SIG-M5 treated with dmso at 0.1 percent for 504 hours (cell line): Measurements from ENCODE around the gene TCEAL7.

Experiments
- DNase-seq: peaks from one replicate; lab custom pipeline; 2025; ENCODE audit not compliant: unreplicated experiment; lab: John Stamatoyannopoulos, UW

TCEAL7 gene

GRCh38 chrX:103363046-103363445, 33.0 kb downstream of the TCEAL7 start:
- no peak for DNase-seq

GRCh38 chrX:103367502-103367901, 37.5 kb downstream of the TCEAL7 start:
- no peak for DNase-seq

- no peak for DNase-seq
These were observed 39.4 kb downstream of the TCEAL7 start for GRCh38 chrX:103369479-103369878.

DNA sequence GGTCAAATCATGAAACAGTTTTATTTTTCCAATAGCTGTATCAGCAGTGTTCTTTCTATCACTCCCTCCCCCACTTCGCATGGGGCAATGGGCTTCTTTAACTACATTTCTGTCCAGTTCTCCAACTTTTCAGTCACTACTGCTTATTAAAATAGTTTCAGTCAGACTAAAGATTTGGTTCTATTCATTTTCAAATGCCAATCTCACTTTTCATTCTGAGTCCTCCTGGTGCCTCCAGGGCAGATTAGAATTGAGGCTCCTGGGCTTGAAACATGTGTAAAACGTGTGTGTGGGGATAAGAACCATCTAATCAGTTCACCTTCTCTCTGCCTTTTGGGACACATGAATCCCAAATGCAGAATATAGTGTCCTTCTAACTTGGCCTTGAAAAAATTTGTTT, 42.8 kb downstream of the TCEAL7 start:
- no peak for DNase-seq

GRCh38 chrX:103373581-103373980, 43.5 kb downstream of the TCEAL7 start:
- no peak for DNase-seq

DNA sequence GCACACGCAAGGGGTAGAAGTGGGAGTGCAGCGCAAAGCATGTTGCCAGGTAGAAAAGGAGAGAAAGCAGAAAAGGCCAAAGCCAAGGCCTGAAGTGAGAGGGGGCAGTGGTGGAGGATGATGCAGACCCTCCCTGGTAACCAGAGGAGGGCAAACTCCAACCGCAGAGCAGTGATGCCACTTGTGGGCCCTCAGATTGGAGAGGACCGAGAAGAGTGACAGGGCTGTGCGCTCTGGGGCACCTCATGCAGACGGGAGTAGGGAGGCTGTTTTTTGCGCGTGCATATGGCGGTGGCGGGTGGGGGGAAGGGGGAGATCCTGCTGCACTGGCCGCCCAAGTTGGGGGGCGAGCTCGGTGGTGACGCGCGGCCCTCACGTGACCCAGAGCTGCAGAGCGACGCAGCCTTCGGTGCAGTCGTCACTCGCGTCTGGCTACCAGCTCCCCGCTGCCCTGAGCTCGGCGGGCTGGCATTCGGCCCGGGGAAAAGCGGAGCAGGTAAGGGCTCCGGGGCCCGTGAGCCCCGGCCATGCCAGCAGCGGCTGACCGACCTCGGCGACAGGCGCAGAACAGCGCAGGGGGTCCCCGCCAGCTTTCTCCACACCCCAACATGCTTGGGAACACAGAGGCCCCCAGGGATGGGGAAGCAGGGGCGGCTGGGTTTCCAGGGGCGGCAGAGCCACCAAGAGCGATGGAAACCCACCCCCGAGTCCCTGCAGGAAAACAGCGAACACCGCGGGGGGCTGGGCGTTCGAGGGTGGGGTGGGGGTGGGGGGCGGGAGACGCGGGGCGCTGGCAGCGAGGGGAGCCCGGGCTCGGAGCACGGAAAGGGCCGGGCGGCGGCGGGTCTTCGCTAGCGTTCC, 46.3 kb downstream of the TCEAL7 start, which contains the start of gene BEX3:
Gene BEX3, plus strand, starts transcription at position 421 of the 861 bp plus-strand sequence. CDS start 984 bp downstream, outside the sequence.
- no peak for DNase-seq

DNA sequence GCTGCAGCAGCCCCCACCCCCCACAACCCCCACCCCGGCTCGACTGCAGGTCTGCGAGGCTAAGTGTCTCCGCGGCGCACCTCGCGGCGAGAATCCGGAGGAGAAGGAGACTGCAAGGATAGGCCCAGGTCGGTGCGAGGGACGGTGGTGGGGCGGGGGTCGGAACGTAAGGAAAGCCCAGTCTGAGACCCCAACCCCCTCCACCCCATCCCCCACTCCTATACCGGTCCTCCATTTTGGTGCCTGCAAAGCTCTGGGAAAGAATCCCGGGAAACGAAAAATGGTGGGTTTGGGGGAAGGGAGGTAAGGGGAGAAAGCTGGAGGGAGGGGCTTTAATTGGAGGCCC, 46.9 kb downstream of the TCEAL7 start:
- no peak for DNase-seq

- no peak for DNase-seq
These were observed 49.0 kb downstream of the TCEAL7 start for GRCh38 chrX:103378990-103379389.
